Suprapubic skin (tissue), 4 donors: ENCODE results near the gene RNF217. TPM values are rescaled to one million over a fixed set of nuclear protein-coding genes. Genes with fewer than 3 reads are reported as not detected.

ENCODE experiments used
- DNase-seq, 2 donors: peaks; one replicate each; pipeline ENCODE4 v3.0.0-alpha.2; 2019; ENCODE audit warnings: low spot score in 2 of 2
- H3K27ac ChIP-seq: fragments of 200-600 bp; sonication (generic); one replicate; pipeline ENCODE4 v1.5.1; 2019
- H3K27me3 ChIP-seq: fragments of 200-600 bp; sonication (generic); one replicate; pipeline ENCODE4 v1.5.1; 2019
- H3K36me3 ChIP-seq: fragments of 200-600 bp; sonication (generic); one replicate; pipeline ENCODE4 v1.5.1; 2019
- H3K4me1 ChIP-seq: fragments of 200-600 bp; sonication (generic); one replicate; pipeline ENCODE4 v1.5.1; 2019
- H3K4me3 ChIP-seq: fragments of 200-600 bp; sonication (generic); one replicate; pipeline ENCODE4 v1.5.1; 2019; ENCODE audit warnings: mild to moderate bottlenecking
- H3K9me3 ChIP-seq: fragments of 200-600 bp; sonication (generic); one replicate; pipeline ENCODE4 v1.5.1; 2019
- EP300 ChIP-seq: sonication (generic); formaldehyde crosslinking; IDR thresholded peaks from one replicate; pipeline ENCODE4 v1.6.1; 2017; ENCODE audit warnings: antibody characterized with exemption
- POLR2A ChIP-seq, 2 donors: fragments of 450-650 bp; IDR thresholded peaks; one replicate each; pipeline ENCODE4 v1.6.1; 2017; ENCODE audit warnings: antibody characterized with exemption in 2 of 2, mild to moderate bottlenecking in 2 of 2, moderate library complexity in 2 of 2
- POLR2AphosphoS5 ChIP-seq, 3 donors: sonication (generic); formaldehyde crosslinking; IDR thresholded peaks; one replicate each; pipeline ENCODE4 v1.6.1; 2017; ENCODE audit warnings: antibody characterized with exemption in 3 of 3
- WGBS: methylation state at CpG from one replicate; pipeline ENCODE4 v1.1.5; 2018; 5-methylcytosine and 5-hydroxymethylcytosine counted together
- total RNA-seq, 4 donors: library from RNA; depleted of rRNA; stranded (reverse); fragments of >200 nt; gene quantifications; one replicate each; pipeline ENCODE4 v1.1.0, GENCODE V29; 2016
- TF ChIP-seq, protein P1 (sequence below), 2 donors: fragments of 200-600 bp in 1 of 2; fragments of 450-650 bp in 1 of 2; sonication (generic) in 1 of 2; IDR thresholded peaks; one replicate each; pipeline ENCODE4 v1.5.1; 2016 to 2019; ENCODE audit warnings: antibody characterized with exemption in 2 of 2, mild to moderate bottlenecking in 1 of 2, moderate library complexity in 1 of 2

The RNF217 gene
- total RNA-seq, 4 donors from 2014 or later, result 32.3 to 55.1 (median 43.3) TPM

GRCh38 chr6:124943658-124944057 lies 18.6 kb upstream of the RNF217 start:
- WGBS, result 78% methylated on average over 1 of the region's 1 CpG
- no peaks in the 10 kb centered on the region for H3K36me3 ChIP-seq
- no peak for DNase-seq

DNA sequence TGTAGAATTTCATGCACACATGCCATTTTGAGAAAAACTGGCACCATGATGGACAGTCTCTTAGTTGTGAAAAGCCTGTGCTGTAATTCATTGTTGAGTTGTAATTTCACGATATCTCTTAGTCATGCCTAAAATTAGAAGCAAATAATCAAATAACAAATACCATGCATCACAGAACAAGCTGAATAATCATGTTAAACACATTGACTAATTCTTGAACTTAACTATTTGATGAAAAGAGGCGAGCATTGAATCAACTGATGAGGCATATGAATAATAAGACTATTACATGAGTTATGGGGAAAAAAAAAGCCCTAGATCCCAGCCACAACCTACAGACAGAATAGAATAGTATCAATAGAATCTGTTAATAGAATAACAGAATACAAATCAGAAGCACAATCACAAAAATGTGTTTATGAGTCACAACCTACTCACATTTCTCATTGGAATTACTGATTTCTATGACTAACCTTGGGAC lies 14.2 kb upstream of the RNF217 start:
- Histone ChIP-seq H3K36me3 (no peaks in the 10 kb centered on the region), H3K27me3 (no peaks in the 10 kb centered on the region), H3K4me3 (no peak overlapping the region), H3K9me3 (no peaks in the 10 kb centered on the region), H3K4me1 (no peaks in the 10 kb centered on the region), H3K27ac (no peak overlapping the region)
- no peak for DNase-seq
- WGBS, result 67% methylated on average over 2 of the region's 2 CpGs
- TF ChIP-seq POLR2AphosphoS5 (IDR thresholded peaks at IDR 0.05) (no peak), EP300 (no peak), POLR2A (IDR thresholded peaks at IDR 0.05) (no peak)
- TF ChIP-seq, protein P1, sequence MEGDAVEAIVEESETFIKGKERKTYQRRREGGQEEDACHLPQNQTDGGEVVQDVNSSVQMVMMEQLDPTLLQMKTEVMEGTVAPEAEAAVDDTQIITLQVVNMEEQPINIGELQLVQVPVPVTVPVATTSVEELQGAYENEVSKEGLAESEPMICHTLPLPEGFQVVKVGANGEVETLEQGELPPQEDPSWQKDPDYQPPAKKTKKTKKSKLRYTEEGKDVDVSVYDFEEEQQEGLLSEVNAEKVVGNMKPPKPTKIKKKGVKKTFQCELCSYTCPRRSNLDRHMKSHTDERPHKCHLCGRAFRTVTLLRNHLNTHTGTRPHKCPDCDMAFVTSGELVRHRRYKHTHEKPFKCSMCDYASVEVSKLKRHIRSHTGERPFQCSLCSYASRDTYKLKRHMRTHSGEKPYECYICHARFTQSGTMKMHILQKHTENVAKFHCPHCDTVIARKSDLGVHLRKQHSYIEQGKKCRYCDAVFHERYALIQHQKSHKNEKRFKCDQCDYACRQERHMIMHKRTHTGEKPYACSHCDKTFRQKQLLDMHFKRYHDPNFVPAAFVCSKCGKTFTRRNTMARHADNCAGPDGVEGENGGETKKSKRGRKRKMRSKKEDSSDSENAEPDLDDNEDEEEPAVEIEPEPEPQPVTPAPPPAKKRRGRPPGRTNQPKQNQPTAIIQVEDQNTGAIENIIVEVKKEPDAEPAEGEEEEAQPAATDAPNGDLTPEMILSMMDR (IDR thresholded peaks at IDR 0.05), result no peak

More at GRCh38 chr6:124943658-124944057, 18.6 kb upstream of the RNF217 start:
- H3K4me1 ChIP-seq, result no peaks in the 10 kb centered on the region
- no peaks in the 10 kb centered on the region for H3K9me3 ChIP-seq
- H3K27ac ChIP-seq, result no peak overlapping the region
- TF ChIP-seq POLR2AphosphoS5 (IDR thresholded peaks at IDR 0.05), result no peak
- TF ChIP-seq POLR2A (IDR thresholded peaks at IDR 0.05), result no peak
- TF ChIP-seq, protein P1 (IDR thresholded peaks at IDR 0.05), result no peak
- no peak for TF ChIP-seq EP300
- no peak overlapping the region for H3K4me3 ChIP-seq
- H3K27me3 ChIP-seq, result no peaks in the 10 kb centered on the region

GRCh38 chr6:124949706-124950105 lies 12.5 kb upstream of the RNF217 start:
- H3K27me3 ChIP-seq, result no peaks in the 10 kb centered on the region
- H3K9me3 ChIP-seq, result no peaks in the 10 kb centered on the region
- no peaks in the 10 kb centered on the region for H3K4me1 ChIP-seq
- DNase-seq, result no peak
- no peak overlapping the region for H3K4me3 ChIP-seq
- 88% methylated on average over 3 of the region's 3 CpGs for WGBS
- no peak overlapping the region for H3K27ac ChIP-seq
- TF ChIP-seq, protein P1 (IDR thresholded peaks at IDR 0.05), result no peak
- TF ChIP-seq POLR2A (IDR thresholded peaks at IDR 0.05) (no peak), EP300 (no peak), POLR2AphosphoS5 (IDR thresholded peaks at IDR 0.05) (no peak)
- H3K36me3 ChIP-seq, result no peaks in the 10 kb centered on the region

DNA sequence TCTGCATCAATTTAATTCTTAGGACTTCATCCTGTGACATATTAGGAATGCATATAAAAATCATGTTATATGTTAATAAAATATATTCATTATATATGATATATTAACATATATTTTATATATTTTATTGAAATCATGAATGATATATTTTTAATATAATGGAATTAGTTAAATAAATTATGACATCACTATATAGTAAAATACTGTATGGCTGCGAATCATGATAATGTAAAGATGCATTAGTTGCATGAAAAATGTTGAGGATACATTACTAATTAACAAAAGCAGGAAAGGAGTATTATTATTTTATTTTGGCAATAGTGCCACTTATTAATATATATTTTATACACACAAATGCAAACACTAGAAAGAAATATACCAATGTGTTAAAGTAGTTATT lies 8.4 kb upstream of the RNF217 start:
- 97% methylated on average over 1 of the region's 1 CpG for WGBS

DNA sequence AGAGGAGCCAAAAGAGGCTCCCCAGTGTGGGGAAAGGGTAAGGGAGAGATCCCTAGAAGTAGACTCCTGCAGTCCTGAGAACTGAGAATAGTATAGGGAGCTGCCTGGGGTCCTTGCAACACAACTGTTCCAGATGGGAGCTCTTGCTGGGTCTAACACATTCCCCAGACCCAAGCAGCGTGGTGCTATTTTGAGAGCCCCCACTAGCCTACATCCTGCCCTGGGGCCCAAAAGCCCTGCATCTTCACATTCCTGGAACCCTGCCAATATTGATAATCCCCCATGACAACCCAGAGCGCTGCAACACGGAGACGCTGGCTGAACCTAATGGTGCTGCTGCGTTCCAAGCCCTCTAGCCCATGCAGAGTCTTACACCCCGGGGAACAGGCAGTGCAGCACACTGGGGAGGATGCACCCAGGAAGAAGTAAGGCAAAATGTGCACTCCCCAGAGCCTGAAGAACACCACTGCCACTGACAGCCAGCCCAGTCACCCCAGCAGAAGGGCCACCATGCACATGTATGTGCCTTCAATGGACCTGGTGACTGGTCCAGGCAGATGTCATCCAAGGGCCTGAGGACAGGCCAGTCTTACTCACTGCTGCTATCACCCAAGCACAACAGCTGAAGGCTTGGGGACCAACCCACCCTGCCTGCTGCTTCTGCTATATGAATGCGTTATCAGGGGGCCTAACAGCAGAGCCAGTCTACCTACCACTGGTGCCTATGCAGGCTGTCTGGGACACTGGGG lies 7.0 kb upstream of the RNF217 start:
- TF ChIP-seq EP300 (no peak), POLR2A (IDR thresholded peaks at IDR 0.05) (no peak), POLR2AphosphoS5 (IDR thresholded peaks at IDR 0.05) (no peak)
- TF ChIP-seq, protein P1 (IDR thresholded peaks at IDR 0.05), result no peak
- Histone ChIP-seq H3K4me3 (no peak overlapping the region), H3K9me3 (no peaks in the 10 kb centered on the region), H3K4me1 (peaks cover 3% of the 10 kb centered on the region), H3K36me3 (no peaks in the 10 kb centered on the region), H3K27me3 (no peaks in the 10 kb centered on the region), H3K27ac (no peak overlapping the region)
- 58% methylated on average over 6 of the region's 7 CpGs for WGBS
- no peak for DNase-seq

More for the DNA sequence above, 8.4 kb upstream of the RNF217 start:
- peaks cover 3% of the 10 kb centered on the region for H3K4me1 ChIP-seq
- no peak overlapping the region for H3K27ac ChIP-seq
- no peaks in the 10 kb centered on the region for H3K9me3 ChIP-seq
- DNase-seq, result no peak
- H3K4me3 ChIP-seq, result no peak overlapping the region
- H3K27me3 ChIP-seq, result no peaks in the 10 kb centered on the region
- no peak for TF ChIP-seq EP300
- TF ChIP-seq, protein P1 (IDR thresholded peaks at IDR 0.05), result no peak
- no peak for TF ChIP-seq POLR2AphosphoS5 (IDR thresholded peaks at IDR 0.05)
- no peak for TF ChIP-seq POLR2A (IDR thresholded peaks at IDR 0.05)
- H3K36me3 ChIP-seq, result no peaks in the 10 kb centered on the region
